Effector CD4-positive, alpha-beta T cell (primary cell): ENCODE data around the gene POU6F1.

Experiments
- DNase-seq: peaks from one replicate; pipeline ENCODE4 v3.0.0-alpha.2; 2020

The POU6F1 gene

GRCh38 chr12:51160814-51161459 lies 56.9 kb downstream of the POU6F1 start:
- no peak for DNase-seq

GRCh38 chr12:51156245-51156765 lies 61.6 kb downstream of the POU6F1 start:
- DNase-seq: no peak

- no peak for DNase-seq
Observed at GRCh38 chr12:51152953-51153352, 64.9 kb downstream of the POU6F1 start.

DNA sequence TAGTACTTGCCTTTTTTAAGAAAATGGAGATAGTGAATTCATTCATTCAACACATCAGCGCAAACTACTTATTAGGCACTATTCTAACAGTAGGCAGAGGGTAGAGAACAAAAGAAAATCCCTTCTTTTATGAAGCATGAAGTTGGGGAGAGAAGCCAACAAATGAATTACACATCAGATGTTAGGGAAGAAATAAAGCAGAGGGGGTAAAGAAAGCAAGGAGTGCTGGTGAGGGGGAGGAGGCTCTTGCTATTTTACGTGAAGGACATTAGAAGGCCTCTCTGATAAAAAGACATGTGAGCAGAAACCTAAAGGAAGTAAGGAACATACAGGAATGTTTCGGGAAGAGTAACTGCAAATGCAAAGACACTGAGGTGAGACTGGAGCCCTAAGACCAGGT lies 67.1 kb downstream of the POU6F1 start:
- DNase-seq: no peak

GRCh38 chr12:51147309-51147708 lies 70.6 kb downstream of the POU6F1 start:
- no peak for DNase-seq

DNA sequence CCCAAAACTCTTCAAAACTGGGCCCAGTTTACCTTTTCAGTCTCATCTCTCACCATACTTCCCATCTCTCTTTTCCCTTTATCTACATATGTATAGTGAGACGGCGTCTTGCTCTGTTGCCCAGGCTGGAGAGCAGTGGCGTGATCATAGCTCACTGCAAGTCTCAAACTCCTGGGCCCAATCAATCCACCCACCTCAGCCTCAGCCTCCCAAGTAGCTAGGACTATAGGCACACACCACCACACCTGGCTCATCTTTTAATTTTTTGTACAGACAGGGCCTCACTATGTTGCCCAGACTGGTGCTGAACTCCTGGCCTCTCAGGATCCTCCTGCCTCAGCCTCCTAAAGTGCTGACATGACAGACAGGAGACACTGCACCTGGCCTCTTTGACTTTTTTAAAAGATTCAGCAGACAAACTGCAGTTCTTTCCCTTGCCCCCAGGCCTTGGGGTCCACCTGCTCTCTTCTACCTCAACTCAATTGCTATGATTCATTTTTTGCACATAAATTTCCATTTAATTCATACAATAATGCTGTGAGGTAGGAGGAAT lies 78.5 kb downstream of the POU6F1 start:
- no peak for DNase-seq
